GM21526 (cell line): ENCODE results near the gene ST6GALNAC5.
"Not testable (repeated sequence)": the region's sequence is repeated elsewhere in the genome, so short reads cannot be mapped to it uniquely, and the experiment has no call there.

Experiments used
- ATAC-seq: cut with Tn5 transposase; IDR thresholded peaks from one replicate; pipeline ENCODE4 v1.9.1; 2021; ENCODE audit warnings: moderate library complexity; ENCODE audit not compliant: unreplicated experiment, low FRiP score

ST6GALNAC5 gene

GRCh38 chr1:76867342-76868130 is at the start of gene ST6GALNAC5:
Gene ST6GALNAC5, plus strand, starts transcription at chr1:76867480.
- no peak for ATAC-seq

- ATAC-seq = no peak
Observed at GRCh38 chr1:76820028-76820427, 47.3 kb upstream of the ST6GALNAC5 start.

- not testable (repeated sequence) for ATAC-seq
Observed at GRCh38 chr1:76822961-76823360, 44.3 kb upstream of the ST6GALNAC5 start.

DNA sequence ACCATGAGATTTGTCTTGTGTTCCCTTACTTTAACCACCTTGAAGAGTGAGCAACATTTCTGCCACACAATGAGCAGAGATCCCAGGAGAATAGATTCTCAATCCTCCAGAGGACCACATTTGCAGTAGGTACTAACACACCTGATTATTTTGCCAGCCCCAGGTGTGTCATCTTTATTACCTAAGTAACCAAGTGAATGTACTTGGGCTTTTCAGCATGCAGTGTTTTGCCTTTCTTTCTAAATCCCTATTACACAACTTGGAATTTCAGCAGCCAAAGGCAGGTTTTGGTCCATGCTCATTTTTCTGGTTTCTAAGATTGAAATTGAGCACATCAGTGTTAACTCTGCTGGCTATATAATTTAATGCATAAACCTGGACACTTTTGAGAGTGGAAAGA is 43.2 kb upstream of the ST6GALNAC5 start:
- no peak for ATAC-seq

DNA sequence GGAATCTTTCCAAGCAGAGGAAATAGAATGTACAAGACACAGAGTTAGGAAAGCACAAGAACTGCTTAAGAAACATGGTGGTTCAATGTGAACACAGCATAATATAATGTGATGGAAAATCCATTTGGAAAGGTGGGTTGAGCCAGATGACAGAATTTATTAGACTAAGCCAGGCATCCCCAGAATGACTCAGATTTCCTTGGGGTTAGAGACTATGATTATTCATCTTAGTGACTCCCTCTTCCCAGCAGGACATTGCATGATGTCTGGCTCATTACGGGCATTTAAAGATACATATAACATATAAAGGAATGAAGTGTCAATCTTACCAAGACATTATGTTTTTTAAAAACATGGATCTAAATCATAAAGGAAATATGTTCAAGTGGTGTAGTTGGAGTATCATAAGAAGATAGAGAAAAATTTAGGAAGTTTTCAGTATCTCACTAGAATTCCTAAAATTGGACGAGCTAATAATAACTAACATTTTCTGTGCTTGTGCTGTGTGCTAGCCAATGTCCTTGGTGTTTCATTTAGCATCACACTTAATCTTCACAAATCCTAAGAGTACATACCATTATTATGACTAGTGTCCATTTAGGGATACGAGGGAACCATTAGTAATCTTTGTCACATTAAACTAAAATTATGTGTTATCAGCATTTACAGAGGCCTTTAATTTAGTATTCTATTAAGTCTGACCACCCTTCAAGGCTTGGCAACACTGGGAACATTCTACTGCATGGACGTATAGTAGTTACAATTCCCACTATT is 41.0 kb upstream of the ST6GALNAC5 start:
- ATAC-seq = no peak

GRCh38 chr1:76827066-76827465 is 40.2 kb upstream of the ST6GALNAC5 start:
- ATAC-seq = no peak

DNA sequence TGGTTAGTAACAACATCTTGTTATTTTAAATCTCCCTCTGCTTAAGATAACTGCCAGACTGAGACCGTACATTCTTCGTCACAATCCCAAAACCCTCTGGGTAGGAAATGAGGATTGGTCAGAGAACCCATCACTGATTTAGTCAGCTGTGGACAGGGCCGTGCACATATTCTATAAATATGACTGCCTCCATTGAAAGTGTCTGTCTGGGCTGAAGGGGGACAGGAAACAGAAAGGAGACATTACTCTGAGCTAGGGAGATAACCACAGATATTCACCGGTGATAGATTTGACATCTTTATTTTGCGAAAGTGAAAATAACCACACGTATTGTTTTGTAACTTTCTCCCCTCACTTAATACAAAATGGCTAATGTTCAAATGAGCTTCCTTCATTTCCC is 36.9 kb upstream of the ST6GALNAC5 start:
- peak; percentile 72 for ATAC-seq

DNA sequence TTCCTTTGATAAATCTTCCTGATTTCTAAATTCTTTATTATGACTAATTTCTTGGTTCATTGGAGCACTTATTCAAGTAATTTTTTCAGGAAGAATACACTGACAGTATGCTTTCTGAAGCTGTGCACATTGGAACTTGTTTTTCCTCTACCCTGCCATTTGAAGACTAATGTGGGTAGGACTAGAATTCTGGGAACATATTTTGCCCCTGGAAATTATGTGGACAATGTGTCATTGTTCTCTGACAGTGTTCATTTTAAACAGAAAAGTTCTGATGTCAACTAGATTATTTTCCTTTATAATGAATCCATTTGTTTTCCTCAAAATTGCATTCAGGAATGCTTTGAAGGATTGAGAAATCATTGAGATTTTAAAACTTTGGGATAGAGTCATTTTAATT is 34.8 kb upstream of the ST6GALNAC5 start:
- ATAC-seq = no peak

- ATAC-seq = no peak
Observed at GRCh38 chr1:76833151-76833550, 34.1 kb upstream of the ST6GALNAC5 start.

GRCh38 chr1:76833856-76834255 is 33.4 kb upstream of the ST6GALNAC5 start:
- ATAC-seq = no peak

- ATAC-seq = no peak
Observed at GRCh38 chr1:76835203-76835602, 32.1 kb upstream of the ST6GALNAC5 start.

DNA sequence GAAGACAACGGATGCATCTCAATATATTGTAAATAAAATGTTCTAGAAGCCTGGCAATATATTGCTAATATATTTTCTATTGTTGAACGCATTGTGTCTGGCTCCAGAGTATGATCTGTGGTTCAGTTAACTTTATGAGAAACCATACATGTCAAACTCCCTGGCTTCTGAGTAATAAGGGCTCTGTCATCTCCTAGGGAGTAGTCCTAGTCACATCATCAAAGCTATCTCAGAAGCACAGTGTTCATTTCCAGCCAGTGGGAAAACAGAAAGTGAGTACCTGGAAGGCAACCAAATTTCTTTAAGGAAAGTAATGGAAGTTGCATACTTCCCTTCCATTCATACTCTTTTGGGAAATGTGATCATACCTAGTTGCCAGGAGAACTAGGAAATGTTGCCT is 27.0 kb upstream of the ST6GALNAC5 start:
- ATAC-seq = no peak

DNA sequence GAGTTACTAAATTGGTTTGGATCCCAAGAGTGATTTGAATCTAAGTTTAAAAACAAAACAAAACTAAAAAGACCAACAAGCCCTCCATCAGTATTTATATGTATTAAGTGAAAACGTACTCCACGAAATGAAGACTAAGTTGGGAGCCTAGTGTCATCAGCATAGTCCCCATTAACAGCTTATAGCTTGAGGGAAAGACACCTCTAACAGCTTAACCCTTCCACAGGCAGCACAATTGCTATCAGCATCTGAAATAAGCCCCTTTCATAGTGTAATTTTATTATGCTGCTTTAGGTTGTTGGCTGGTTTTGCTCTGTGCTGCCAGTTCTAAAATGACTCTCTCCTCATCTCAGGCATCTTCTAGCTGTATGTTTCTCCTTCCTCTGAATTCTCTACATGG is 25.8 kb upstream of the ST6GALNAC5 start:
- no peak for ATAC-seq

DNA sequence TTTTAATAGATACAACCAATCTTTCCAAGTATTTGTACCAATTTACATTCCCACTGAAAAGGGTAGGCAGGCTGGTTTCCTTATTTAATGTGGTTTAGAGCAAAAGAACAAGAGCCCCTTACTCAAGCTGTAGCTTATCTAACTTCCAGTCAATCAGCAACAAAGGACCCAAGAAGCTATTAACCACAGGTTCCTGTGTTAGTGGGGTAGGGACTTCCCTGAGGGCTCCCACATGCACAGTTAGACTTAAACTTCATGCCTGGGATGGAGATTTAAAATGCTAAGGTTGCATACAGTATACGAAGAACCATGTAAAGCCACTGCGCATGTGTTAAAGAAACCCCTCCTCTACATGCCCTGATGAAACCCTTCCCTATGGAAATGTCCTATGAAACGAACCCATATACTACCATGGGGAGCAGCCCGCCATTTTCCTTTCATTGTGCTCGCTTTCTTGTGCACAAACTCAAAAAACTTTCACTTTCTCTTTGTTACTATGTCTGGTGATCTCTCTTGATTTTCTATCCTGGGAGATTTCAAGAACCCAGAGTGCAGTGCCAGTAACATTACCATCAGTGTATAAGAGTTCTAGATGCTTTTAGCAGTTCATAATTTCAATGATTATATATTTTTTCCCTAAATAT is 23.3 kb upstream of the ST6GALNAC5 start:
- no peak for ATAC-seq

DNA sequence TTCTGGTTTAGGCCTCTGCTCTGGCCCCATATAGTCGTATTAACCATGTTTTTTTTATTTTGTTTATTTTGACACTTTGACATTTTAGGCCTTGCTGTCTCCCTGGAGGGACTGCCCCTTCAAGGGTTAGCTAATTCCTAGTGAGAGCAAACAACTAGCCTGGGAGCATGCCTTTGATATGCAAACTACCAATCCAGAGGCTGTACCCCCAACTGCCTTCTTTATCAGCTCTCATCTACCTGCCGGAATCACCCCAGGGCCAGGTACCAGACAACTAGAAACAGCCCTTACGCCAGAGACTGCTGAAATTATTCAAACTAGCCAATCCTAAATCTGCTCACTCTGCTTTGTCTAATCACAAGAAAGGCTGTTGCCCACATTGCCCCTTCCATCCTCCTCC is 13.0 kb upstream of the ST6GALNAC5 start:
- no peak for ATAC-seq

DNA sequence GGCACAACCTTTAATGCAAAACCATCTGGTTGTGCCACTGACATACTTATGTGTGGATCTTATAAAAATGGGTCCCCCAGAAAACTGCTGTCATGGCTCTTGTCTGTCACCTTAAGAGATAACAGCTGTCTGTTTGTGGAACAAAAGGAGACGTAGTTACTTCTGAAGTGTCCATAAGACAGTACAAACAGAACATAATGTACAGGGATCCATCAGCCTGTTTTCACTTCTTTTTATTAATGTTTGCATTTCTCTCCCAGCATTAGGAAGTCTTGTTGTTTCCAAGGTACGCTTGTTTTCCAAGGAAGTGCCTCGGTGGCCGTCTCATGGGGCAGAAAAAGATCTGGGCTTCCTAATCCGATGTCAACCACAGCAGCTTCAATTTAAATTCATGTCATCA is 11.2 kb upstream of the ST6GALNAC5 start:
- ATAC-seq = no peak

DNA sequence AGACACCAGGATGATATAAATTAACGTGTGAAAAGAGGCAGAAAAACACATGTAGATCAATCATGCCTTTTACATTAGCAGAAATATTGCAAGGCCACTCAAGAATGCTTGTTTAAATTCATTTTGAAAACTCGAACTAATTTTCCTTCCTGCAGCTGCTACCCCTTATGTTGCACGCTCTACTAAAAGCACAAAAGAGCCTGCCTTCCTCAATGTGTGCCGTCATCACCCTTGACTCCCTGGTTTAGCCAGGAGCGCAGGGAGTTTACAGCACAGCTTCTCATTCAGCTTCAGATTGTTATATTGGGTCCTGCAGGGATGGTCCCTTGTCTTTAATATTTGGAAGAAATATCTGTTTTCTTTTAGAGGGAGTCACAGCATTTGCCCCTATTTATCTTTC is 10.1 kb upstream of the ST6GALNAC5 start:
- no peak for ATAC-seq

DNA sequence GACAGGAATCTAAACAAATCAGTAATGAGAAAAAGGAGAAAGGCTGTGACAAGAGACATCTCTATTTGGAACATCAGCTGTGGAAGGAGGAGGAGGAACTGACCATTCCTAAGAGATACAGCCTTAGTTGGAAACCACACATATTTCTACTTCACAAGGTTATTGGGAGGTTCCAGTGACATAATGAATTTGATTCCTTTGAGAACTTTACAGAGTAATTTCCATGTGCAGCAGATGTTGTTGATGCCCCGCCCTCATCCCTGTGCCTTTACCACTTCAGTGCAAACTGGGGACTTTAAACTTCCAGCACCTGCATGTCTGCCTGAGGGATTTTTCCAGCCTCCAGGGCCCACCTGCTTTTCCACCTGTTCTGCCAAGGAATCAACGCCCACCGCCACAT is 9.3 kb upstream of the ST6GALNAC5 start:
- ATAC-seq = no peak

DNA sequence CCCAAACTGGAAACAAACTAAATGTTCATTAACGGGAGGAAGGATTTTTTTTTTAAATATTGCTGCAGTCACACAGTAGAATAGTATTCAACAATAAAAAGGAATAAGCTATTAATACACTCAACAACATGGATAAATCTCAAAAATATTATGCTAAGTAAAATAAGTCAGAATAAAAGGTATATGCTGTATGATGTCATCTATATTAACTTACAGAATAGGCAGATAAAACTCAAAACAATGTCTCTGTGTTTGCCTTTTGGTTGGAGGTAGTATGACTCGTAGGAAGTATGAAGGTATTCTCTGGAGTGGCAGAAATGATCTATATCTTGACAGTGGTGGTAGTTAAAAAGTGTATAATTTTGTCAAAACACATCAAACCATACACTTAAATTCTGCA is 6.1 kb upstream of the ST6GALNAC5 start:
- ATAC-seq = no peak

- ATAC-seq = no peak
Observed at GRCh38 chr1:76862447-76862846, 4.8 kb upstream of the ST6GALNAC5 start.

DNA sequence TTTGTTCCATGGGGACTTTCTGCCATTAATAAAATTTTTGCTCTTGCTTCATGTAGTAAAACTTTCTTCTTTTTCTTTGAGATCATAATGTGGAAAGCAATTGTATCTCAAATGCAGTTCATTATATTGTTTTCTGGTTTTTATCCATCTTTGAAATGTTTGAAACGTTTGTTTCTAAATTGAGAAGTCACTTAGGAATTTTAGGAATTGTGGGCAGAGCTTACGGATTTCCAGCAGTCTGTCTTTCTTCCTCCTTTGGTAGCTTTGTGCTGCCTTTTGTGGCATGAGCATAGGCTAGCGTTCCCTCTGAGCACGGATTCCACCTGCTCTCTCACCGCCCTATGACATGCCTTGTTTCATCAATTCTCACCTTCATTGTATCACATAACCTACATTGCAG is 2.9 kb upstream of the ST6GALNAC5 start:
- ATAC-seq = no peak
